Measurements from ENCODE around the gene RAB12. TPM values are rescaled to one million over a fixed set of nuclear protein-coding genes. Genes with fewer than 3 reads are reported as not detected.

RAB12 gene
- total and polyA plus RNA-seq, 2 of the 13 experiments (the other 11 are each of a cell fraction or from before 2014, with no cell fraction given), result 9.5 to 25.3 TPM

GRCh38 chr18:8630546-8630945, 21.3 kb downstream of the RAB12 start (continued):
- TF ChIP-seq MAFG (CRISPR knock-in tag; IDR thresholded peaks at IDR 0.05) (no peak), ZNF264 (CRISPR knock-in tag; IDR thresholded peaks at IDR 0.05) (no peak), NR2F6 (IDR thresholded peaks at IDR 0.05) (0 out of 2 replicates have a peak, but pooled peaks have one; percentile 19), NR2F6 (CRISPR knock-in tag; IDR thresholded peaks at IDR 0.05) (no peak), CEBPG (CRISPR knock-in tag; IDR thresholded peaks at IDR 0.05) (peak; percentile 60), CREB3 (CRISPR knock-in tag; IDR thresholded peaks at IDR 0.05) (no peak), KDM2A (CRISPR knock-in tag; IDR thresholded peaks at IDR 0.05; ENCODE audit: borderline replicate concordance, low read depth) (no peak), ZNF263 (CRISPR knock-in tag; IDR thresholded peaks at IDR 0.05) (no peak), SMYD3 (CRISPR knock-in tag; IDR thresholded peaks at IDR 0.05) (no peak), ZNF414 (CRISPR knock-in tag; IDR thresholded peaks at IDR 0.05) (no peak)

- no peak overlapping the region for H3K4me2 ChIP-seq (ENCODE audit: low read depth, low read length)
- DNase-seq (ENCODE audit: low spot score) (no peak), ATAC-seq (no peak), FAIRE-seq (no peak)
- in situ Hi-C loops (cut with HindIII; ENCODE audit: extremely low pct_ligation_motif_present, low pct_unique_long_range_greater_than_20kb), result no loop called here
- H3K27me3 ChIP-seq (ENCODE audit: control insufficient read depth in 1 of 2, insufficient read depth in 2 of 2, low read length in 2 of 2), result no peaks in the 10 kb centered on the region
- H3K79me2 ChIP-seq (ENCODE audit: insufficient read depth, low read length), result peaks cover 22% of the 10 kb centered on the region
- ChIA-PET CTCF (ENCODE audit: low intra/inter-chr PET ratio, low total read pairs) (no interaction called here), POLR2A (no interaction called here)
- BruUV-seq (replicated peaks), result no TSS peak
- H2AFZ ChIP-seq (ENCODE audit: low read length), result no peak overlapping the region
- intact Hi-C loops (cut with micrococcal nuclease; ENCODE audit: unreplicated experiment), result no loop called here
- no peak overlapping the region for H3K27ac ChIP-seq (ENCODE audit: extremely low read length, insufficient read depth, low read length)
- peaks cover 3% of the 10 kb centered on the region; the same call in 1 of the 2 replicates for H4K20me1 ChIP-seq (ENCODE audit: insufficient read depth, low read length)
- no peak overlapping the region for H3K9ac ChIP-seq (ENCODE audit: insufficient read depth, low read depth, low read length)
- 95% methylated on average over 5 of the region's 5 CpGs for WGBS (ENCODE audit: low lambda C conversion rate)
- H3K4me1 ChIP-seq (ENCODE audit: insufficient read depth, low read length), result peaks cover 52% of the 10 kb centered on the region
- H3K36me3 ChIP-seq (replicated peaks in 1 of 2; ENCODE audit: control insufficient read depth in 1 of 2, insufficient read depth in 2 of 2, low read length in 2 of 2), result peaks cover 11 to 43% of the 10 kb centered on the region in 2 experiments
- H3K9me3 ChIP-seq (ENCODE audit: low read length), result no peaks in the 10 kb centered on the region
- no peak overlapping the region for H3K4me3 ChIP-seq (replicated peaks in 1 of 3; ENCODE audit: insufficient read depth in 1 of 3, low read depth in 2 of 3, low read length in 3 of 3)
- TF ChIP-seq HNF4G (IDR thresholded peaks at IDR 0.05; ENCODE audit: borderline replicate concordance, low read depth, low read length), result no peak
- TF ChIP-seq HNF4G (CRISPR knock-in tag; IDR thresholded peaks at IDR 0.05; ENCODE audit: borderline replicate concordance, low read depth), result no peak
- TF ChIP-seq ZFP62 (CRISPR knock-in tag; IDR thresholded peaks at IDR 0.05), result no peak
- TF ChIP-seq NAIF1 (CRISPR knock-in tag; IDR thresholded peaks at IDR 0.05; ENCODE audit: borderline replicate concordance), result no peak
- no peak for TF ChIP-seq AKNA (CRISPR knock-in tag; IDR thresholded peaks at IDR 0.05; ENCODE audit: borderline replicate concordance)
- no peak for TF ChIP-seq WIZ (CRISPR knock-in tag; IDR thresholded peaks at IDR 0.05)
- TF ChIP-seq MZF1 (CRISPR knock-in tag; IDR thresholded peaks at IDR 0.05; ENCODE audit: borderline replicate concordance), result no peak
- no peak for TF ChIP-seq FOXO4 (CRISPR knock-in tag; conservative IDR thresholded peaks at IDR 0.05)
Measured at GRCh38 chr18:8631265-8631664, 22.0 kb downstream of the RAB12 start.

Measured in HepG2 (cell line).